Osteoblast (primary cell): ENCODE measurements around the gene ATXN7L3. TPM values are rescaled to one million over a fixed set of nuclear protein-coding genes. Genes with fewer than 3 reads are reported as not detected.
A peak's percentile ranks its signal among the peaks of the same experiment; 100 is the strongest.

Experiments
- DNase-seq: peaks from one replicate; pipeline ENCODE4 v3.0.0; 2011; ENCODE audit warnings: low spot score, mixed read lengths; ENCODE audit not compliant: insufficient read length; ENCODE audit errors: missing footprints
- H2AFZ ChIP-seq: 2 replicates; pipeline ENCODE4 v1.6.0; 2011; ENCODE audit warnings: mild to moderate bottlenecking, low read length
- H3K27ac ChIP-seq: 2 replicates; pipeline ENCODE4 v1.5.1; 2011; ENCODE audit warnings: mild to moderate bottlenecking, low read depth, low read length, moderate library complexity
- H3K27me3 ChIP-seq: 2 replicates; pipeline ENCODE4 v1.6.0; 2012; ENCODE audit warnings: mild to moderate bottlenecking, control low read depth, inconsistent platforms, low read length, moderate library complexity; ENCODE audit not compliant: insufficient read depth
- H3K36me3 ChIP-seq: 2 replicates; pipeline ENCODE4 v1.5.1; 2011; ENCODE audit warnings: mild to moderate bottlenecking, low read length, control low read depth, moderate library complexity; ENCODE audit not compliant: insufficient read depth
- H3K4me1 ChIP-seq: 2 replicates; pipeline ENCODE4 v1.5.1; 2011; ENCODE audit warnings: mild to moderate bottlenecking, low read length, control low read depth, moderate library complexity; ENCODE audit not compliant: insufficient read depth
- H3K4me2 ChIP-seq: 2 replicates; pipeline ENCODE4 v1.6.0; 2011; ENCODE audit warnings: mild to moderate bottlenecking, low read length; ENCODE audit not compliant: insufficient read depth
- H3K4me3 ChIP-seq: fragments of 200-600 bp; sonication (generic); 3 replicates; pipeline ENCODE4 v1.5.1; 2012; ENCODE audit warnings: mild to moderate bottlenecking, low read length, inconsistent platforms; ENCODE audit not compliant: insufficient read depth
- H3K79me2 ChIP-seq: 2 replicates; pipeline ENCODE4 v1.6.0; 2012; ENCODE audit warnings: mild to moderate bottlenecking, low read length, control low read depth, inconsistent platforms; ENCODE audit not compliant: insufficient read depth
- H3K9me3 ChIP-seq: 2 replicates; pipeline ENCODE4 v1.5.1; 2011; ENCODE audit warnings: low read depth, low read length, control low read depth
- H4K20me1 ChIP-seq: 2 replicates; pipeline ENCODE4 v1.6.0; 2012; ENCODE audit warnings: mild to moderate bottlenecking, low read length, control low read depth; ENCODE audit not compliant: insufficient read depth
- total RNA-seq: library from RNA; depleted of rRNA; stranded (reverse); fragments of >200 nt; gene quantifications from 2 replicates; pipeline ENCODE4 v1.2.3, GENCODE V29; 2012
- TF ChIP-seq, protein P1 (sequence below): IDR thresholded peaks from 2 replicates; pipeline ENCODE4 v1.5.1; 2011; ENCODE audit warnings: mild to moderate bottlenecking, low read depth, low read length, moderate library complexity; ENCODE audit errors: extremely low read depth

The ATXN7L3 gene, protein sequence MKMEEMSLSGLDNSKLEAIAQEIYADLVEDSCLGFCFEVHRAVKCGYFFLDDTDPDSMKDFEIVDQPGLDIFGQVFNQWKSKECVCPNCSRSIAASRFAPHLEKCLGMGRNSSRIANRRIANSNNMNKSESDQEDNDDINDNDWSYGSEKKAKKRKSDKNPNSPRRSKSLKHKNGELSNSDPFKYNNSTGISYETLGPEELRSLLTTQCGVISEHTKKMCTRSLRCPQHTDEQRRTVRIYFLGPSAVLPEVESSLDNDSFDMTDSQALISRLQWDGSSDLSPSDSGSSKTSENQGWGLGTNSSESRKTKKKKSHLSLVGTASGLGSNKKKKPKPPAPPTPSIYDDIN
- total RNA-seq: 34.5 and 38.4 TPM in 2 replicates

DNA sequence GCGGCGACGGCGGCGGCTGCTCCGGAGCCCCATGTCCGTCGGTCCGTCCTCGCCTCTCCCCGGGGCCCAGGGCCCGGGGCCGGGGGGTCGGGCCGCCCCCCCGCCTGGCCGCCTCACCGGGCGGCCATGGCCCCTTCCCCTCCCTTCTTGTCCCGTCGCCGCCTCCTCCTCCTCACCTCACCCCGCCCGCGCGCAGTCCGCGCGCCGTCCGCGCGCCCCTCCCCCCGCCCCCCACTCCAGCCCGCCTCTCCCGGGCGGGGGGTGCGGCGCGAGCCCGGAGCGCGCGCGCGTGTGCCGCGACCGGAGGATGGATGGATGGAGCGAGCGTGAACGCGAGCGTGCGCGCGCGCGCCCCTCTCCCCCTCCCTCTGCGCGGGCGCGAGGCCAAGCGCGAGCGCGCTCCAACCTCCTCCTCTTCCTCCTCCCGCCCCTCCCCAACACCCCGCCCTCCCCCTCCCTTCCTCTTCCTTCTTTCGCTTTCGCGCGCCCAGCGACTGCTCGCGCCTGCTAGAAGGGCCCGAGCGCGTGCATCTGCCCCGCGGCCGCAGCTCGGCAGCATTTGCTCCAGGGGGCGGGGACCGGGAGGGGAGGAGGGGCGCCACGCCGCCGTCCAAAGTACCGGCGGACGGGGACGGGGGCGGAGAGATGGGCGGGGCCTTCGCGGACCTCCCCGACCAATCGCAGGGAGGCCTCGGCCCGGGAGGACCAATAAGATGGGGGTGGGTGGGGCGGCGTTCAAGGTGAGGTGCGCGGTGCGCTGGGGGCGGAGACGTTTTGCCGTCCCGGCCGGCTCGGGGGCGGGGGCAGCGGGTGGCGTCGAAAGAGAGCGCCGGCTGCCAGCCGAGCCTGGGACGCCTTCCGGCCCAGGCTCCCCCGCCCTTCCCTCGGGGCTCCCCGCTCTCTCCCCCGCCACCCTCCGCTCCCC is at the start of gene ATXN7L3:
TSS of gene ATXN7L3 (minus strand) at position 332 of the 925 bp plus-strand sequence. CDS start 1,814 bp downstream, outside the sequence.
- H3K4me2 ChIP-seq: peak within 1 kb of the TSS; percentile 97
- DNase-seq: peak; percentile 100
- H2AFZ ChIP-seq: peak within 1 kb of the TSS; percentile 94
- peak within 1 kb of the TSS; percentile 87 for H3K4me3 ChIP-seq
- H3K27me3 ChIP-seq: no peaks in the 10 kb centered on the region
- peaks cover 30% of the 10 kb centered on the region for H3K79me2 ChIP-seq
- peaks cover 3% of the 10 kb centered on the region for H4K20me1 ChIP-seq
- peaks cover 19% of the 10 kb centered on the region for H3K36me3 ChIP-seq
- TF ChIP-seq, protein P1, sequence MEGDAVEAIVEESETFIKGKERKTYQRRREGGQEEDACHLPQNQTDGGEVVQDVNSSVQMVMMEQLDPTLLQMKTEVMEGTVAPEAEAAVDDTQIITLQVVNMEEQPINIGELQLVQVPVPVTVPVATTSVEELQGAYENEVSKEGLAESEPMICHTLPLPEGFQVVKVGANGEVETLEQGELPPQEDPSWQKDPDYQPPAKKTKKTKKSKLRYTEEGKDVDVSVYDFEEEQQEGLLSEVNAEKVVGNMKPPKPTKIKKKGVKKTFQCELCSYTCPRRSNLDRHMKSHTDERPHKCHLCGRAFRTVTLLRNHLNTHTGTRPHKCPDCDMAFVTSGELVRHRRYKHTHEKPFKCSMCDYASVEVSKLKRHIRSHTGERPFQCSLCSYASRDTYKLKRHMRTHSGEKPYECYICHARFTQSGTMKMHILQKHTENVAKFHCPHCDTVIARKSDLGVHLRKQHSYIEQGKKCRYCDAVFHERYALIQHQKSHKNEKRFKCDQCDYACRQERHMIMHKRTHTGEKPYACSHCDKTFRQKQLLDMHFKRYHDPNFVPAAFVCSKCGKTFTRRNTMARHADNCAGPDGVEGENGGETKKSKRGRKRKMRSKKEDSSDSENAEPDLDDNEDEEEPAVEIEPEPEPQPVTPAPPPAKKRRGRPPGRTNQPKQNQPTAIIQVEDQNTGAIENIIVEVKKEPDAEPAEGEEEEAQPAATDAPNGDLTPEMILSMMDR: no peak
- peaks cover 36% of the 10 kb centered on the region for H3K4me1 ChIP-seq
- no peaks in the 10 kb centered on the region for H3K9me3 ChIP-seq
- H3K27ac ChIP-seq: peak within 1 kb of the TSS; percentile 73

DNA sequence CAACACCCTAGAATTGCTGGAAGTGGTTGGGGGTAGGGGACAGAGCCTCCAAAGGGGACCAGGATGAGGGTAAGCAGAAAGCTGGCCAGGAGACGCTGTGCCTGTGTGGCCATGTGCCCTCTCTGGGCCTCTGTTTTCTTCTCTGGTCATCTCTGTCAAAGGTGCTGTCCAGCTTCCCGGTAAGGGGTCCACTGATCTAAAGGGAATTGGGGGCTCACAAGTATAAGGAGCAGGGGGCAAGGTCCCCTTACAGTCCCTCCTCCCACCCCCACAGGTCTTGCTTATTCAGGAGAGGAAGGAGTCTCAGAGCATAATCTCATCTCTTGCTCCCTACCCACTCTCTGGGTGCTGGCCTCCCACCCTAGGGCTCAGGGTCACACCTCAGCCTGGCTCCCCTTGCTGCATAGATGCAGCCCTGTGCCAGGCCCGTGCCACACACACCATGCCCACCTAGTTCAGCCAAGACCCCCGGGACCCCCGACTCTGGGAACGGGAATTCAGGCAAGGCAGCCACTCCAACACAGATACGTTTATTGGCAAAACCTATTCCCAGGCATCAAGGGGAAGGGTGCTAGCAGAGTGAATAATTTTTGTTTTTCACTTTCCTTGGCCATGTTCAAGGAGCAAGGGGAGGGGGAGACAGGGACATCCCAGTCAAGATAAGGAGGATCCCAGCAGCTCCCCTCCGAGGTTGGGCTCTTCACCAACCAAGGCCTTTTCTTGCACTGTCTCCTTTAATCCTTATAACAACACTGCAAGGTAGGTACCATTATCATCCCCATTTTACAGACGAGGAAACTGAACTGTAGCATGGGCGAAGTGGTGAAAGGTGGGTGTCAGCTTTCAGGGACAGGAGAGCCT is 48.4 kb upstream of the ATXN7L3 start:
- Histone ChIP-seq H3K4me2 (no peak overlapping the region), H3K9me3 (no peaks in the 10 kb centered on the region), H3K4me1 (no peaks in the 10 kb centered on the region), H3K27me3 (peaks cover 7% of the 10 kb centered on the region), H3K27ac (no peak overlapping the region), H3K36me3 (no peaks in the 10 kb centered on the region), H3K79me2 (no peaks in the 10 kb centered on the region), H3K4me3 (no peak overlapping the region), H4K20me1 (no peaks in the 10 kb centered on the region), H2AFZ (no peak overlapping the region)
- no peak for DNase-seq
- TF ChIP-seq, protein P1: no peak

DNA sequence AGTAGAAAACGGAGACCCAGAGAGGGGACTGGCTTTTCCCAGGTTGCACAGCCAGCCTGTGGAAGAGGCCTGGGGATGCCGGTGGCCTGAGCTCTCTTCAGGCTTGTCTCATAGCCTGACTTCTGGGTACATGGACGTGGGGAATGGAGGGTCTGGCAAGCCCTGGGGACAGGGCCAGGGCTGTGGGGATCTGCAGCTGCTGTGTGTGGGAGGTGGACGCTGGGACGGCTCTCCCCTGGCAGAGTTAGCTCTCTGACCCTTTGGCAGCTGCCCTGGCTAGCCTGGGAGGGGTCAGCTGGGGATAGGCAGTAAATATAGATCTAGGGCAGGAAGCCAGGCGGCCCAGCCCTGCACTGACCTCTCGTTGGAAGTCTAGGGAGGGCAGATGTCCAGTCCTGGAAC is 47.8 kb upstream of the ATXN7L3 start:
- H4K20me1 ChIP-seq: no peaks in the 10 kb centered on the region
- H3K4me3 ChIP-seq: no peak overlapping the region
- peaks cover 7% of the 10 kb centered on the region for H3K27me3 ChIP-seq
- no peaks in the 10 kb centered on the region for H3K4me1 ChIP-seq
- H3K27ac ChIP-seq: no peak overlapping the region
- TF ChIP-seq, protein P1: no peak
- no peak overlapping the region for H3K4me2 ChIP-seq
- H3K9me3 ChIP-seq: no peaks in the 10 kb centered on the region
- no peaks in the 10 kb centered on the region for H3K79me2 ChIP-seq
- H2AFZ ChIP-seq: no peak overlapping the region
- no peaks in the 10 kb centered on the region for H3K36me3 ChIP-seq
- no peak for DNase-seq
